GM18868 (cell line): ENCODE results near the gene MRPL18.
"Not testable (repeated sequence)": the region's sequence is repeated elsewhere in the genome, so short reads cannot be mapped to it uniquely, and the experiment has no call there.

Experiments
- ATAC-seq: cut with Tn5 transposase; IDR thresholded peaks from one replicate; pipeline ENCODE4 v1.9.1; 2021; ENCODE audit warnings: mild to moderate bottlenecking, moderate library complexity; ENCODE audit not compliant: unreplicated experiment

The MRPL18 gene

GRCh38 chr6:159772196-159772595 is 18.1 kb upstream of the MRPL18 start:
- ATAC-seq: no peak

DNA sequence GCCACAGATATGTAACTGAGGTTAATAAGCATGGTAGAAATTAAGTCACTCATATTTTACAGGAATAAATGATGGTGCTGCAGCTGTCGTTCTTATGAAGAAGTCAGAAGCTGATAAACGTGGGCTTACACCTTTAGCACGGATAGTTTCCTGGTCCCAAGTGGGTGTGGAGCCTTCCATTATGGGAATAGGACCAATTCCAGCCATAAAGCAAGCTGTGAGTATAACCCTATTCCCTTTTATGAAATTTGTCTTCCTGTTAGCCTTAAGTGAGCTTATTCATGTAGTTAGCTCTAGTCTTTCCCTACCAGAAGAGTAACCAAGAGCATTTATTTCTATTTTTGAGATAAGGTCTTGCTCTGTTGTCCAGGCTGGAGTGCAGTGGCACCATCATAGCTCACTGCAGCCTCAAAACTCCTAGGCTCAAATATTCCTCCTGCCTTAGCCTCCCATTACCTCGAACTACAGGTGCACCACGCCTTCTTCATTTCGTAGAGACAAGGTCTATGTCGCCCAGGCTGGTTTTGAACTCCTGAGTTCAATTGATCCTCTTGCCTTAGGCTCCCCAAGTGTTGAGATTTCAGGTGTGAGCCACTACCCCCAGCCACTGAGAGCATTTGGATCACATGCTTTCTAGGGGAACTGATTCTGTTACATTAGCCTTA is 12.9 kb upstream of the MRPL18 start:
- ATAC-seq: no peak

DNA sequence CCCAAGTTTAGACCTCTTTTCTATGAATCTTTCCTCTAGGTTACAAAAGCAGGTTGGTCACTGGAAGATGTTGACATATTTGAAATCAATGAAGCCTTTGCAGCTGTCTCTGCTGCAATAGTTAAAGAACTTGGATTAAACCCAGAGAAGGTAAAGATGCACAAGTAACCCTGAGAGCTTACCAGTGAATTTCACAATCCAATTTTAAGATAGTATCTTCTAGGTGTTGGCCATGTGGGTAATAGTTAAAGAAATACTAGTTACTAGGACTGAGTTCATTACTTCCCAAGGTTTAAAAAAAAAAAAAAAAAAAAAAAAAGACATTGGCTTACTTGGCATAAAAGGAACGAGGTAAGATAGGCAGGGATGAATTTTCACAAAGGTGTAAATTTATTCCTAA is 12.1 kb upstream of the MRPL18 start:
- no peak for ATAC-seq

GRCh38 chr6:159778542-159779103 is 11.6 kb upstream of the MRPL18 start:
- ATAC-seq: no peak

- ATAC-seq: no peak
These were observed 2.0 kb upstream of the MRPL18 start for GRCh38 chr6:159788276-159788675.

DNA sequence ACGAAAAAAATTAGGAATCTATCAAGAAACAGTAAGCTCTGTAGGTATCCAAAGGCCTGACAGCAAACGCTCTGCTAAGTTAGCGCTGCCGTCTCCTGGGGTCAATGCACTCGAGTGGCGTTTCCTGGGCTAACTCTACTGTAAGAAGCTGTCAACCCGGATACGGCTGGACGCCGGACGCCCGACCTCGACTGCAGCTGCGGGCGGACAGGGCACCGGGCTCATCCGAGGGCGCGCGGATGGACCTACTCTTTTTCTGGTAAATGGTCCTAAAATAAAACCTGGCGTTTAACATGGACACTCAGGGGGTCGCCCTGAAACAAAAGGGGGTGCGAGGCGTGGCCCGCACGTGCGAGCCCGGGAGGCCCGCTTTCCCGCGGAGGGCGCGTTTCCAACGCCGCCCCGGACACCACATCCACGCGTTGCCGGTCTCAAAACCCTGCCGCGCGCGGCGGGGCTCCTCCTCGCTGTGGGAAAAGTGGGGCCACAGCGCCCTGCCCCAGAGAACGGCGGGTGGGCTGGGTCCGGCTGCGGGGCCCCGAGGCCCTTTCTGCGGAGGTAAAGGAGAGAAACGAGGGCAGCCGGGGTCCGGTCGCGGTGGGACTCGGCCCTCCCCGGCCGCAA is 1.4 kb upstream of the MRPL18 start:
- no peak for ATAC-seq

DNA sequence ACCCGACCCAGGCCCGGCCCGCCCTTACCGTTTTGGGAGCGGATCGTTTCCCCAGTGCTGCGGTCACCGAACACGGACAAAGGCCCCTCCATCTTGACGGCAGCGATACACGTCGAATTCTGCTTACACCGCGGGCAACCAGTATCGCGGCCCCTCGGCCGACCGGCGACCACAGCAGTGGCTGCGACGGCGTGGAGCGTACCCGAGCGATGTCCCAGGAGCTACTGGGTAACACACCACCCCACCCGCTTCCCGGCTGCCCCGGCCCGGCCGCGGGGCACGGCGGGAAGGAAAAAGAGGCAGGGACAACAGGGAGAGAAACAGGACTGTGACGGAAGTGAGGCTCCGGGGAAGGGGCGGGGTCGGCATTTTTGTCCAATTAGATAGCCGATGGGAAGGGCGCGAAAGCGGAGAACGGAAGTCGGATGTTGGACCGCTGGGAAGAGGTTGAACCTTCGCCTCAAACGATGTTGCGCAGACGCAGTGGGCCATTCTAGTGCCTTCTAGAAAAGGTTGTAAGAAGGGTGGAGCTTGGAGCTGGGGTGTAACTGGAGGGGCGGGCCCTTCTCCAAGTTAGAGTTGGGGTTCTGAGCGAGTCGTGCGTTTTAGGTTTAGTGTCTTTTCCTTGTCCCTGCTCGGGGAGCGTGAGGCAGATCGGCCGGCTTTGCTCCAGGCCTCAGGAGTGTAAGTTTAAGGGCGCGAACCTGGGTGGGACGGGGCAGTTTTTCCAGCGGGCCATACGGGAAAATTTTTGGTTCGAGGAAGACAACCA is 704 bp upstream of the MRPL18 start, which contains the start of gene TCP1:
TSS of gene TCP1 (minus strand) at position 226 of the 772 bp plus-strand sequence. CDS start at position 92, 134 bp downstream.
- peak; percentile 74 for ATAC-seq

DNA sequence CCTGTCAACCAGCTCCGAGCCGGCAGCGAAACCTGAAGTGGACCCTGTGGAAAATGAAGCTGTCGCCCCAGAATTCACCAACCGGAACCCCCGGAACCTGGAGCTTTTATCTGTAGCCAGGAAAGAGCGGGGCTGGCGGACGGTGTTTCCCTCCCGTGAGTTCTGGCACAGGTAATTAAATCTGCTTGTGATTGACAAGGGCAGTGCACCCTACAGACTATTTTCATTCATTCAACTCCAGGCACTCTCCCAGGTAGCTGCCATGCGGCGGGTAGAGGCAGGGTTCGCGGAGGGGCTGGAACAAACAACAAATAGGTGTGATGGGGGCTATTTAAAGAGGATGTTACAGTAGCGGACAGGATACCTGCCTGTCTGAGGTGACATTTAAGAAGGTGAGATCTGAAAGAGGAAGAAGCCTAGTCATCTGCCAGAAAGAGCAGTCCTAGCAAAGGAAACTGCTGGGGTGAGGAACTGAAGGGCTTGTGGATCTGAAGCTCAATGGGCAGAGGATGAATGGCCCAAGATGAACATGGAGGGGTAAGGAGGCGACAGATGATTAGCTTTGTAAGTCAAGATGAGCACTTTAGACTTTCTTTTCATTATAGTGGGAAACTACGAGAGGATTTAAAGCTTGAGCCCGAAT is 810 bp downstream of the MRPL18 start:
- no peak for ATAC-seq

DNA sequence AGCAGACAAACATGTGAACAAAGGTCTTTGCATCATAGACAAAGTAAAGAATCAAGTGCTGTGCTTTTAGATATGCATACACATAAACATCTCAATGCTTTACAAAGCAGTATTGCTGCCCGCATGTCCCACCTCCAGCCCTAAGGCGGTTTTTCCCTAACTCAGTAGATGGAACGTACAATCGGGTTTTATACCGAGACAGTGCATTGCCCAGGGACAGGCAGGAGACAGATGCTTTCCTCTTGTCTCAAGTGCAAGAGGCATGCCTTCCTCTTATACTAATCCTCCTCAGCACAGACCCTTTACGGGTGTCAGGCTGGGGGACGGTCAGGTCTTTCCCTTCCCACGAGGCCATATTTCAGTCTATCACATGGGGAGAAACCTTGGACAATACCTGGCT is 4.7 kb downstream of the MRPL18 start:
- not testable (repeated sequence) for ATAC-seq

GRCh38 chr6:159797554-159797953 is 7.3 kb downstream of the MRPL18 start:
- no peak for ATAC-seq

DNA sequence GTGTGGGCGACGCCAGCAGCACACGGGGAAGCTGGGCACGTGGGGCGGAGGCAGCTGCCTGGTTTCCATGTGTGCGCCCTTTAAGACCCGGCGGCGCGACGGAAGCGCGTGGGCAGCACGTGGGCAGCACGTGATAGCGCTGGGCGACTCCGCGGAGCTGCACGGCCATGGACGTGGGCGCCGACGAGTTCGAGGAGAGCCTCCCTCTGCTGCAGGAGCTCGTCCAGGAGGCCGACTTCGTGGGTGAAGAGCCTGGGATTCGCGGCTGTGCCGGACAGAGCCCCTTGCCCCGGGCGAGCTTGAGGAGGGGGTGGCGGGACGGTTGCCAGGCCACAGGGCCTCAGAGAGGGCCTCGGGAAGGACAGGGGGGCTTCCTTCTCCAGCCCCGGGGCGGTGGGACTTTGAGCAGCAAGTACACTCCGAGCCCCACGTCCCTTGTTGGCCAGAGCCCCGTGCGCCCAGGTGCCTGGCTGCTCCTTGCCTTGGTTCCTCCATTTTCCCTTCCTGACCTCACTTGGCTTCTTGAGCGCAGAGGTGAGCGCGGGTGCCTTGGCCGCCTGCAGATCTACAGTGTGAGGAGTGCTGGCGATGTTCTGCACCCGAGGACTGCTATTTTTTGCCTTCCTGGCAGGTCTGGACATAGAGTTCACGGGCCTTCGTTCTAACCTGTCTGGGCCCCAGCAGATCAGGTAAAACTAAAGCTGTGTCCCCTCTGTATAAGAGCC is 10.0 kb downstream of the MRPL18 start, which contains the start of gene PNLDC1:
TSS of gene PNLDC1 (plus strand) at position 136 of the 725 bp plus-strand sequence. CDS start at position 168, 32 bp downstream.
- no peak for ATAC-seq

- ATAC-seq: no peak
These were observed 11.7 kb downstream of the MRPL18 start for GRCh38 chr6:159801935-159802334.

DNA sequence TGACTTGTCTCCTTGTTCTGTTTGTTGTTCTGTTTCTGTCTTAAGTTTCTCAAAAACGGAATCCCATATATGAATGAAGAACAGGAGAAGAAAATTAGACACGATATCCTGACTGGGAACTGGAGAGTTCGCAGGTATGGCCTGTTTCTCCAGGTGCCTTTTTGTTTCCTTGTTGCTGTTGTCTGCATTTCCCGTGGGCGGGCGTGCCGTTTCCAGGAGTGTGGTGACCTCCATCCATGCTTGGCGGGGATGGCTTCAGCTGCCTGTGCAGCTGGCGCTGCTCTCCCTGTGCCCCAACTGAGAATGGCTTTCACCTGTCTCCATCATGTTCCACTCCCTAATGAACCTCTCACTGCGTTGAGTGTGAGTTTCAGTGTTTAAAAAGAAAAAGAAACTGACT is 14.2 kb downstream of the MRPL18 start:
- no peak for ATAC-seq

DNA sequence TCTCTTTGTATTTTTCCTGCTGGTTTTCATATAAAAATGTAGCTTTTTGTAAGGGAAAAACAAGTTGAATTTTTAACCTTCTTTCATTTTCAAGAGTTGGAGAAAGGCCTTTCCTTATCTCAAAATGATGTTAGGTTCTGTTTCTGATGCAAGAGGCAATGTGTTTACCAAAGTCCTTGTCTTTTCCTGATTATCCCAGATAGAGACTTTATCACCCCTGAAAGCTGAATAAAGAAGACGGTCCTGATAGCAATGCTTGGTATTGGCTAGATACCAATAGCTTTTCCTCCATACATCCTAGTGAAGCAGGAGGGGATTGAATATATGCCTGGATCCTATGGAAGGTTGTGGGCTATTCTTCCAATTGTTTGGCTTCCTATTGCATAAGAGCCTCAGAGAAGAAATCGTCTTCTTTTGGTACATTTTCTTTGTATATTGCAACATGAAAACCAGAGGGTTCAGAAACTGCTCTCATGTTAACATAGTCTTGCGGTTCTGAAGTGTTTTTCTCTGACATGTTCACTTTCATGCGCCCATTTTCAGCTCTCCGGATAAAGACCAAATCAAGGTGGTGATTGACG is 15.3 kb downstream of the MRPL18 start:
- ATAC-seq: no peak

DNA sequence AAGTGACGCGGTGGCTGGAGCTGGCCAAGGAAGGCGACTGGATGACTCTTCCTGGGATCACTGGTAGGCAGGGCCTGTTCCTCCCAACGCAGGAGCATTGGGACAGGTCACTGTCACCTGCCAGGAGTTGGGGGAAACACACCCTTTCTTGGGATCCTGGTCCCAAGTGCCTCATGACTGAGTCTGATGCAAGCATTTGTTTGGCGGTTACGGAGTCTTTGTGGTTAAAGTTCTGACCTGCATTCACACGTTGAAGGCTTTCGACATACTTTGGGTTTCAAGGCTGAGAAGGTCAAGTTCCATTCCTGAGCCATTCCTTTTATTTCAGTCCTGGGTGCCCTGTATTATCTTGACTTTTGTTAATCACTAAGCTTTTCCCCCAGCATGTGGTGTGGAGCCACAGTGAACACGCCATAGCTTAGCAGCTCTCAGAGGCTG is 15.8 kb downstream of the MRPL18 start:
- ATAC-seq: no peak

- no peak for ATAC-seq
These were observed 17.0 kb downstream of the MRPL18 start for GRCh38 chr6:159807150-159807858.

GRCh38 chr6:159808647-159809046 is 18.4 kb downstream of the MRPL18 start:
- no peak for ATAC-seq

DNA sequence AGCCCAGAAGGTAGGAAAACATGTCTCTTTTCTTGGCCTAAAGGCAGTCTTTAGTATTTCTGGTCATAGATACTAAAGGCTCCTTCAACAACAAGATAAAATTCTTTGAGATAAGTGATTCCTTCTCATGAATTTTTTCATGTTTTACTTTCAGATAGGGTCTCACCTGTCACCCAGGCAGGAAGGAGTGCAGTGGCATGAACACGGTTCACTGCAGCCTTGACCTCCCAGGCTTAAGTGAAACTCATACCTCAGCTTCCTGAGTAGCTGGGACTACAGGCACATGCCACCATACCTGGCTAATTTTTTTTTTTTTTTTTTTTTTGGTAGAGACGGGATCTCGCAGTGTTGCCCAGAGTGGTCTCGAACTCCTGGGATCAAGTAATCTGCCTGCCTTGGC is 18.9 kb downstream of the MRPL18 start:
- ATAC-seq: peak; percentile 51

DNA sequence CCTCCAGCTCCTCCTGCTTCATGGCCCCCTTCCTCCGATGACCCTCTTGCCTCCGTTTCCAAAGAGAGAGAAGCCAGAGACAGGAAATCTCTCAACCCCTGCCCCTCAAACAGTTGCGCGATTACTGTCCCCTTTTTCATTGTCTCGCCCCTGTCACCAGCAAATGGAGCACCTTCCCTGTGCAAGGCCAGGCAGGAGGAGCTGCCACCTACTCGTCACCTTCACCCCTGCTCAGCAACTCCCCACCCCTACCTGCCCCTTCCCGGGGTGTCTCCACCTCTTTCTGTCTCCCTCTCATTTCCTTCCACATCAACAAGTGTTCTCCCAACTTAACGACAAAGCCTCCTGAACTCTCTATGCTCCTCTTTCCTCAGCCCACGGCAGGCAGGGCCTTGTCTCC is 23.5 kb downstream of the MRPL18 start:
- no peak for ATAC-seq
